Testis (tissue), 2 donors: Measurements from ENCODE around the gene CERS2.

Source experiments
- CTCF ChIP-seq, 3 experiments: fragments of 450-650 bp in 2 of 3; fragments of 200-600 bp in 1 of 3; sonication (generic) in 1 of 3; IDR thresholded peaks; one replicate each; pipeline ENCODE4 v1.5.1; 2016 to 2019; ENCODE audit warnings: antibody characterized with exemption in 3 of 3, mild to moderate bottlenecking in 2 of 3, moderate library complexity in 1 of 3
- POLR2A ChIP-seq: fragments of 450-650 bp; IDR thresholded peaks from one replicate; pipeline ENCODE4 v1.6.1; 2017; ENCODE audit warnings: antibody characterized with exemption, mild to moderate bottlenecking, moderate library complexity

GRCh38 chr1:150973836-150974579 is 627 bp downstream of the CERS2 start:
- no peak for TF ChIP-seq CTCF (IDR thresholded peaks at IDR 0.05)
- TF ChIP-seq POLR2A, result no peak
